NCI-H524 (cell line): ENCODE data around the gene TTYH3.
"Not testable (repeated sequence)": the region's sequence is repeated elsewhere in the genome, so short reads cannot be mapped to it uniquely, and the experiment has no call there.

Source experiments
- DNase-seq, 2 experiments: peaks; one replicate each; lab custom pipeline; 2025; lab: John Stamatoyannopoulos, UW

Gene TTYH3

GRCh38 chr7:2602406-2603043, 29.3 kb upstream of the TTYH3 start:
- no peak for DNase-seq

DNA sequence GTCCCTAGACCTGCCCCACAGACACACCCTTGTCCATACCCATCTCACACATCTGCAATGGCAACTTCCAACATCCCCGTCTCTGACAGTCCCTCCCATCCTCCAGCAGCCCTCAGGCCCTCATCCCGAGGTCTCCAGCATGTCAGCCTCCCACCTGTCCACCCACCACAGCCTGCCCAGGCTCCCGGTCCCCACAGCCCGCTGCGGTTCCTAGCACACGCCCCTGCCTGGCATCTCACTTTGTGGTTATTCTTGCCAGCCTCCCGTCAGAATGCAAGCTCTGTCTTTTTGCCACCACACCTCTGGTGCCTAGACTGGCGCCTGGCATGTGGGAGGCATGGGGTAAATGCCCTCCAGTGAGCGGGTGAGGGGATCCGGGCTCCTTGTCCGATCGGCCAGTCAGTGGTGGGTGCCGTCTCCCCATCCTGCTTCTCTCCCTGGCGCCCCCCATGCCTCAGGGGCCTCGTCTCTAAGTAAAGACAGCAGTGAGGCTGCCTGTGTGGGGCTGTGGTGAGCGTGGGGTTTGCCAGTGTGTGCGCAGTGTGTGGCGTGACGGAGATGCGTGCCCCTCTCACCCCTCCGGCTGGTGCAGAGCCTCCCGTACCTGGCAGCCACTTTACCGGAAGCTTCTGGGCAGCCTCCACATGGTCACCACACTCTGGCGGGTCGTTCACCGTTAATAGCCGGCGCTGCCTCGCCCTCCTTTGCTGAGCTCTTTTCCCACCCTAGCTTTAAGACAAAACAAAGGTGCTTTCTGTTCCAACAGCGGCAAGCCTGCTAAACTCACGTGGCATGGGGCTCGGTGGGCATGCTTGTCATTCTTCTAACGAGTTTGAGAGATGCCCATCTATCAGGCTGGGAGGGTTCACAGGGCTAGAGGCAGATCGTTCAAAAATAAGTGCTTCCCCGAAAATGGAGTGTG, 28.5 kb upstream of the TTYH3 start:
- no peak for DNase-seq

DNA sequence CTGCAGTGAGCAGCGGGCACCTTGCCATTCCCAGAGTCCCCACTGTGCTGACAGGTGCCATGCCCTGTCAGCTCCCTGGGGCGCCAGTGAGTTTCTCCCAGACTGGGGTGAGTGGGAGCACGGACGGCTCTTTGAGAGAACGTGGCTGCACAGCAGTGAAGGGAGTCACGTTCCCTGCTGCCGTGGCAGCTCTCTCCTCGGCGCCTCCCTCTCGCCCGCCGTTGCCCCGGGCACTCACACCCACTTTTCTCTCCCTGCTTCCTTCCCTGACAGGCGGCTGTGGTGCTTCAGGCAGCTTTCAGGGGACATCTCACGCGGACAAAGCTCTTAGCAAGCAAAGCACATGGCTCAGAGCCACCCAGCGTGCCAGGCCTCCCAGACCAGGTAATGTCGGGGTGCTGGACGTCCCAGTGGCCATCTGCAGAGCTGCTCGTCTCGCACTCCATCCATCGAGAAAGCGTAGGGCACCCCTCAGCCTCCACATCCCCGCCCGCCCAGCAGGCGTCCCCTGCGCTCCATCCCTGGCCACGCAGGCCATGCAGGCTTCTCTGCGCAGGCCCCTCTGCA, 27.1 kb upstream of the TTYH3 start:
- no peak for DNase-seq

DNA sequence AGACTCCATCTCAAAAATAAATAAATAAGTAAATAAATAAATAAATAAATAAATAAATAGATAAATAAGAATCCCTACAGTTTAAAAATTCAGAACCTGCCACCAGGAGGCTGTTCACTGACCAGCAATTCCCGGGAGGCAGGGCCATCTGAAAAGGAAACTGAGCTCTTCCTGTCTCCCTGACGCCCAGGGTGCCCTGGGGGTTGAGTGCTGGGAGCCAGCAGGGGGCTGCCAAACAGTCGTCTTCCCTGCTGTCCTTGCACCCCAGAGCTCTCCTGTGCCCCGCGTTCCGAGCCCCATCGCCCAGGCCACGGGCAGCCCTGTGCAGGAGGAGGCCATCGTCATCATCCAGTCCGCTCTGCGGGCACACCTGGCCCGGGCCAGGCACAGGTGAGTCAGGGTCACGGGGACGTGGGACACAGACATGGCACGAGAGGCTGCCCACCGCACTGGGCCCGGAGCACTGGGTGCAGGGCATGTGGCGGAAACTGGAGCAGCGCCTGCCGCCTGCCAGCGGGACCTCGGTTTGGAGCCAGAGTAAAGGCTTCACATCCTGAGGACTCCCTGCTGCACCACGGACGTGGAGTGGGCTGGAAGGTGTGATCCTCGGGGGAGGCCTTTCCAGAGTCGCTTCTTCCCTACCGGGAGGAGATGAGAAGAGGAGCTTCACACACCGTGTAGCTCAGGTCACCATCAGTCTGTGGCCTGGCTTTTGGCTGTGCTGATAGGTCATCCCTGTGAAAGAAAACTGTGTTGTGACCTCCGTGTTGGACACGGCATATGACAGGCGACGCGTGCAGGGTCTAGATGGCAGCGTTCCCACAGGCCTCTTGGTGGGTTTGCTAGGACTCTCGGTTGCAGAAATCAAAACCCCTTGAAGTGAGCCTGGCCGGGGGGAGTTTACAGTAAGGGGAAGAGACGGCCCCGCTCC, 25.9 kb upstream of the TTYH3 start:
- no peak for DNase-seq

GRCh38 chr7:2606539-2606936, 25.2 kb upstream of the TTYH3 start:
- DNase-seq = no peak

DNA sequence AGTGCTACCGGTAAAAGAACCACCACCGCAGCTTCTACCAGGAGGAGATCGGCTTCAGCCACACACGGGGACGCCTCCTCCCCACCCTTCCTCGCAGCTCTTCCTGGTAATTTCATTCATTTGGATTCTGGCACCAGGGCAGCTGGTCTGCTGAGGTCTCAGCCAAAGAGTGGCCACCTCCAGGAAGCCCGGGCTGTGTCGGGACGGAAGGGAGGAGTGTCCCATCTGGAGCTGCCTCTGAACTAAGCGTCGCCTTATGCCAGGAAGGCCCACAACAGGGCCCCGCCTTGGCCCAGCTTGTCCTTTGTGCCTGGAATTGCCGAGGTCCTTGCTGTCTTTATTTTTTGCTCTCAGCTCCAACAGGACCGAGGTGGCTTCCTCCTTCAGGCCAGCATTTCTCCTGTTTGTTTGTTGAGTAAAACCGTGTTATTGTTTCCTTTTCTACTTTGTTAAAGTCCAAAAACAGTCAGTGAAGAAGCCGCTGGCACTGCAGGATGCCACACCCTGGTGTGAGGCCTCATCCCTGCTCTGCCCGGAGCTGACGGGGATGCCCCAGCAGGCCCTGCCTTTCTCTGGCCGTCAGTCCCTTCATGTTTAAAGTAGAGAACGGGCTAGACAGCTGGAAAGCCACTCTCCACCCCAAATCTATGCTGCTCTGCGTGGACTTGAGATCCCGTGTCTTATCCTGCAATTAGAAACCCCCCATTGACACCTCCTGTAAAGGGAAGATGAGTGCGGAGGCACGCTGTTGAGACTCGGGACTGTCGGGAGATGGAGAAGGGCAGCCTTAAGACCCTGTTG, 24.5 kb upstream of the TTYH3 start:
- no peak for DNase-seq

DNA sequence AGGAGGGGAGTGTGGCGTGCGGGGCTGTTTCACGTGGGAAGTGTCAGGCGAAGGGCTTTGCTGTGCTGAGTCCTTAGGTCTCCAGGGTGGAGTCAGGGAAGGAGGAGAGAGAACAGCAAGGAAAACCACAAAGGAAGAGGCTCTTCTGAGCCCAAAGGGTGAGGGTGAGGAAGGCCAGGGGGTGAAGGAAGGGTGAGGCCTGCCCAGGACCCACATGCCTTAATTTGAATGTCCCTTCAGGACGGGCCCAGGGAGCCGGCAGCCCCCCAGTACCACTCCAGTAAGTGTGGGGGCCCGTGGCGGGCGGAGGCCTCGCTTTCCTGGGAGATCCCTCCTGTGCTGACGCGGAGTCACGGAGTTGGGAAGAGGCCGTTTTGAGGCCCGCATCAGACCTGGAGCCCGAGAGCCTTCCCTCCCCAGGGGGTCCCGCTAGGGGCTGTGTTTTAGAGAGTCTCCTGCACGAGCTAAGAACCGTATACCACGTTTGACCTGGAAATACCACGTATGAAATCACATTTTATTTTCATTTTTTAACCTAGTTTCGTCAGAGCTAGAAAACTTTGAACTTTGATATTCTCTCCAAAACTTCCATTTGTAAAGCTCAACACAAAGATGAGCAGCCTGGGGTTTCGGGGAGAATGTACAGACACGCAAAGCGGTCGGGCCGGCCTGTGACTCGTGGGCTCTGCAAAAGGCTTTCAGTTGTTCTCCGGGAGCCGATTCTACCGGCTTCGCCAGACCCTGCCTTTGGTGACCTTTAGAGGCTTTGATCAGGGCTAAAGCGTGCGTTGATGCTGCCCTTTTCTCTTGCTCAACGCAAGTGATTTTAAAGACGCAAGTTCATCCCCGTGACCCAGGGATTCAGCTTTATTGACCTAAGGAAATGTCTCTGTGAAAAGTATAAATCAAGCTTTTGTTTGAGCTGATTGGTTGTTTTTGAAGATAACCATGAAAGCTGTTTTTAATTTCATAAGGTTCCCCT, 23.6 kb upstream of the TTYH3 start:
- DNase-seq = no peak

DNA sequence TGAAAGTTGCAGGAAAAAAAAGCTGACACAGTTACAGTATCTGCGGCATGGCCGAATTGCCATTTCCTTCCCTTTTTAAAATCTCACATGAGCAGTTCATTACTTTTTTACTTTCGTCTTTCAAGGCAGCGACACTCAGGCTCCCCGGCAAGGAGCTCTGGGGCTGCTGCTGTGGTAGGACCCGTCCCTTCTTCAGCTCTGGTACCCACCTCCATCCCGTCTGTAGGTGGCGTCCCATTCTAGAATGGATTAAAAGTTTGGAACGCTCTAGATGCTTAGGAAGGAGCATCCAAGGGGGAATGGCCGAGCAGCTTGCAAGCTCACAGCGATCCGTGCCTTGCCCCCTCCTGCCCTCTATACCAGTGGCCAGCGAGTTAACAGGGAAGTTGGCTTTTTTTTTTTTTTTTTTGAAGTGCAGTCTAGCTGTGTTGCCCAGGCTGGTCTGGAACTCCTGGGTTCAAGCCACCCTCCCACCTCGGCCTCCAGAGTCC, 22.8 kb upstream of the TTYH3 start:
- DNase-seq = no peak

DNA sequence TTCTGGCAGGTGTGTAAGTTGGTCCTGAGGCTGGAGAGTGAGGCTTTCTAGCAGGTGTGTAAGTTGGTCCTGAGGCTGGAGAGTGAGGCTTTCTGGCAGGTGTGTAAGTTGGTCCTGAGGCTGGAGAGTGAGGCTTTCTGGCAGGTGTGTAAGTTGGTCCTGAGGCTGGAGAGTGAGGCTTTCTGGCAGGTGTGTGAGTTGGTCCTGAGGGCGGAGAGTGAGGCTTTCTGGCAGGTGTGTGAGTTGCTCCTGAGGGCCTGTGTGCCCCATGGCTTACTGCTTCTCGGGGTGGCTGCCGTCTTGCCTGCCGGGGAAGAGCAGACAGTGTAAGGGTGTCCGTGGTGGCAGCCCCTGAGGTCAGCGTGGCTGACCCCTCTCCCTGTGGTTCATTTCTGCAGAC, 22.1 kb upstream of the TTYH3 start:
- DNase-seq = not testable (repeated sequence)

DNA sequence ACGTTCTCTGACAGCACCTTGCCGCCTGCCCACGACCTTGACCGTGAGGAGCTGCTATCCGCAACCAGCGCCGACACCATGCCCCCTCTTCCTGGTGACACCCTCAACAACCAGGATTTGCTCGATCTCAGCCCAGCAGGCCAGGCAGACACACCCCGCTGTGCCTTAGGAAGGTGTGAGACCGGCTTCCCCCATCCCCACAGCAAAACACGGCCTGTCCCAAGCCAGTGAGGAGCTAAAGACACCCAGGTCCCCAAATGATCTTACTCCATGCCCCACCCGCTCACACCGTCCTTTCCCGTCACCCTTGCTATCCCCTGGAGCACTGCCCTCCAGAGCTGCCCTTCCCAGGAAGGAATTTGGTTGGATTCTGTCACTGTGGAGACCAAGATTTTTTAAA, 21.3 kb upstream of the TTYH3 start:
- no peak for DNase-seq

DNA sequence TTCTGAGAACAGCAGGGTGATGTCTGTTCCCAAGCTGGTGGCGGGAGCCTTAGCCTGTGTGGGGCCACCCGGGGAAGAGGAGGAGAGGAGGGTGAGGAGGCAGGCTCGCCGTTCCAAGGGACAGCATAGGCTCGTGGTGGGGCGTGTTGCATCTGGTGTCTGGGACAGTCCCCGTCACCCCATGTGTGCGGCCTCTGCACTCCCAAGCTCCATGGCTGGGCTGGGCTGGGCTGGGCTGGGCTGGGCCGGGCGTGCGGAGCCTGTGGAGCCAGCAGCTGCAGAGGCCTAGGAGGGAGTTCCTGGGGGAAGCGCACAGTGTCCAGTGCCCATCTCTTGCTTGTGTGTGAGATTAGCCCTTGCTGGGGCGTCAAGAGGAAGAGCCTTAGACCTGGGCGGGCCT, 20.9 kb upstream of the TTYH3 start:
- DNase-seq = no peak

DNA sequence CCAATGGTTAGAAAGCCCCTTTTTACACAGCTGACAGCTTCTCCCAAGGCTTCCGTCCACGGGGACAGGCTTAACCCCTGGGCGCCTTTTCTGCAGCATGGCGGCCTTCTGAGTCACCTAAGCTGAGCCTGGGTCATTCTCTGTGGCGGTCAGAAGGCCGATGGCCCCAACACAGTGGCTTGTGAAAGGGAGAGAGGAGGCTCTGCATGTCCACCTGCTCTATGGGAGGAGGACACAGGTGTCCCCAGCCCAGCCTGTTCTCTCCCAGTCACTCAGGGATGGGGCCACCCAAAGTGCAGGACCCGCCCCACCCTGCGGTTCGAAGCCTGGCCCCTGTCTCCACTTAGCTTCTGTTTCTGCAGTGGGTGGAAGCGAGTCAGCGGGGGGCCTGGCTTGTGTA, 20.4 kb upstream of the TTYH3 start:
- DNase-seq = no peak

GRCh38 chr7:2611922-2612321, 19.9 kb upstream of the TTYH3 start:
- peak in 1 of 2 experiments; percentile 17 for DNase-seq

GRCh38 chr7:2612445-2613097, 19.2 kb upstream of the TTYH3 start:
- no peak for DNase-seq

GRCh38 chr7:2613098-2613930, 18.5 kb upstream of the TTYH3 start:
- no peak for DNase-seq

GRCh38 chr7:2613931-2614600, 17.7 kb upstream of the TTYH3 start:
- DNase-seq = no peak

GRCh38 chr7:2614631-2615330, 17.0 kb upstream of the TTYH3 start:
- no peak for DNase-seq
